Progenitor cell of endocrine pancreas (in vitro differentiated cells): ENCODE results near the gene CCBE1. TPM values are rescaled to one million over a fixed set of nuclear protein-coding genes. Genes with fewer than 3 reads are reported as not detected.

Experiments used
- DNase-seq: peaks from one replicate; pipeline ENCODE4 v3.0.0; 2021; ENCODE audit warnings: low spot score; ENCODE audit not compliant: unreplicated experiment
- H3K27ac Mint-ChIP-seq: 2 replicates; pipeline ENCODE4 v1.8.0; 2021; ENCODE audit warnings: mild to moderate bottlenecking, moderate library complexity, mixed read lengths
- H3K27me3 Mint-ChIP-seq: 2 replicates; pipeline ENCODE4 v1.8.0; 2021; ENCODE audit warnings: mixed read lengths
- H3K36me3 Mint-ChIP-seq: 2 replicates; pipeline ENCODE4 v1.8.0; 2022; ENCODE audit warnings: mixed read lengths; ENCODE audit not compliant: insufficient read depth
- H3K4me1 Mint-ChIP-seq: 2 replicates; pipeline ENCODE4 v1.8.0; 2021; ENCODE audit warnings: low read depth, mixed read lengths
- H3K4me3 Mint-ChIP-seq: 2 replicates; pipeline ENCODE4 v1.8.0; 2021; ENCODE audit warnings: low read depth, mild to moderate bottlenecking, moderate library complexity, mixed read lengths
- H3K9me3 Mint-ChIP-seq: 2 replicates; pipeline ENCODE4 v1.8.0; 2021; ENCODE audit warnings: low read depth, mixed read lengths
- CTCF ChIP-seq: fragments of 200-600 bp; sonication (generic); IDR thresholded peaks from one replicate; pipeline ENCODE4 v1.5.0; 2021; ENCODE audit warnings: antibody characterized with exemption, mild to moderate bottlenecking; ENCODE audit not compliant: unreplicated experiment
- total RNA-seq: library from RNA; stranded (reverse); gene quantifications from 2 replicates; pipeline ENCODE4 v1.2.1, GENCODE V29; 2021

The CCBE1 gene
- total RNA-seq, 1 donor from 2014 or later, result 1.2 TPM

GRCh38 chr18:59502274-59503175 is 194.7 kb downstream of the CCBE1 start:
- peaks cover 9% of the 10 kb centered on the region for H3K36me3 Mint-ChIP-seq
- H3K27ac Mint-ChIP-seq, result peak overlapping the region; percentile 47
- no peak for TF ChIP-seq CTCF
- H3K4me3 Mint-ChIP-seq, result no peak overlapping the region
- DNase-seq, result no peak
- peaks cover 13% of the 10 kb centered on the region for H3K4me1 Mint-ChIP-seq
- peaks cover 11% of the 10 kb centered on the region for H3K27me3 Mint-ChIP-seq
- peaks cover 28% of the 10 kb centered on the region for H3K9me3 Mint-ChIP-seq

GRCh38 chr18:59501920-59502273 is 195.3 kb downstream of the CCBE1 start:
- Mint-ChIP-seq H3K36me3 (peaks cover 9% of the 10 kb centered on the region), H3K4me3 (no peak overlapping the region), H3K27me3 (peaks cover 5% of the 10 kb centered on the region), H3K9me3 (peaks cover 22% of the 10 kb centered on the region), H3K27ac (peak overlapping the region; percentile 47), H3K4me1 (peaks cover 13% of the 10 kb centered on the region)
- no peak for DNase-seq
- TF ChIP-seq CTCF, result no peak

GRCh38 chr18:59500765-59501164 is 196.5 kb downstream of the CCBE1 start:
- no peak for TF ChIP-seq CTCF
- H3K27ac Mint-ChIP-seq, result no peak overlapping the region
- peaks cover 19% of the 10 kb centered on the region for H3K9me3 Mint-ChIP-seq
- no peak for DNase-seq
- H3K36me3 Mint-ChIP-seq, result peaks cover 7% of the 10 kb centered on the region
- no peak overlapping the region for H3K4me3 Mint-ChIP-seq
- H3K4me1 Mint-ChIP-seq, result peaks cover 13% of the 10 kb centered on the region
- peaks cover 3% of the 10 kb centered on the region for H3K27me3 Mint-ChIP-seq

GRCh38 chr18:59498506-59499086 is 198.6 kb downstream of the CCBE1 start:
- Mint-ChIP-seq H3K4me3 (no peak overlapping the region), H3K27me3 (peaks cover 3% of the 10 kb centered on the region), H3K36me3 (peaks cover 5% of the 10 kb centered on the region), H3K9me3 (peaks cover 24% of the 10 kb centered on the region), H3K27ac (no peak overlapping the region), H3K4me1 (peaks cover 13% of the 10 kb centered on the region)
- TF ChIP-seq CTCF, result no peak
- DNase-seq, result no peak

GRCh38 chr18:59492756-59493421 is 204.3 kb downstream of the CCBE1 start:
- Mint-ChIP-seq H3K36me3 (no peaks in the 10 kb centered on the region), H3K9me3 (peaks cover 9% of the 10 kb centered on the region), H3K4me1 (no peaks in the 10 kb centered on the region), H3K27me3 (peaks cover 3% of the 10 kb centered on the region), H3K4me3 (no peak overlapping the region), H3K27ac (no peak overlapping the region)
- no peak for DNase-seq
- TF ChIP-seq CTCF, result no peak
